Measurements from ENCODE around the gene PBX3.

DNA sequence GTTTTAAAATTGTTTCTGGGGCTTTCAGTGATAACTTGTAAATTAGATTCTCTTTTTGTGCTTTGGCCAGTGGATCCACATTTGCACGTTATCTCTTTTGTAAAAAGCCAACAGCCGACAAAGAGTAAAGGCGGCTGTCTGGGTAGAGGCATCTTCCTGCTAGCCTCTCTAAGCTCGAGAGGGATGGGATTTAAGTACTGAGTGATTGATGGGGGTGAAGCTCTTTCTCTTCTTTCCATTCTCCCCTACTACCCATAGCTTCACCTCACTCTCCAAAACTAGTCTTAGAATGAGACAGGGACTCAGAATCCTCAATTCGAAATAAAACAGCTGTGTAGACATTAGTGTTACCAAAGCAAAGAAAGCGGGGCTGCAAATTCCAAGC, 3.4 kb downstream of the PBX3 start:
- TF ChIP-seq, protein P1, sequence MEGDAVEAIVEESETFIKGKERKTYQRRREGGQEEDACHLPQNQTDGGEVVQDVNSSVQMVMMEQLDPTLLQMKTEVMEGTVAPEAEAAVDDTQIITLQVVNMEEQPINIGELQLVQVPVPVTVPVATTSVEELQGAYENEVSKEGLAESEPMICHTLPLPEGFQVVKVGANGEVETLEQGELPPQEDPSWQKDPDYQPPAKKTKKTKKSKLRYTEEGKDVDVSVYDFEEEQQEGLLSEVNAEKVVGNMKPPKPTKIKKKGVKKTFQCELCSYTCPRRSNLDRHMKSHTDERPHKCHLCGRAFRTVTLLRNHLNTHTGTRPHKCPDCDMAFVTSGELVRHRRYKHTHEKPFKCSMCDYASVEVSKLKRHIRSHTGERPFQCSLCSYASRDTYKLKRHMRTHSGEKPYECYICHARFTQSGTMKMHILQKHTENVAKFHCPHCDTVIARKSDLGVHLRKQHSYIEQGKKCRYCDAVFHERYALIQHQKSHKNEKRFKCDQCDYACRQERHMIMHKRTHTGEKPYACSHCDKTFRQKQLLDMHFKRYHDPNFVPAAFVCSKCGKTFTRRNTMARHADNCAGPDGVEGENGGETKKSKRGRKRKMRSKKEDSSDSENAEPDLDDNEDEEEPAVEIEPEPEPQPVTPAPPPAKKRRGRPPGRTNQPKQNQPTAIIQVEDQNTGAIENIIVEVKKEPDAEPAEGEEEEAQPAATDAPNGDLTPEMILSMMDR (IDR thresholded peaks at IDR 0.05; ENCODE audit: insufficient read depth, low read length, poor library complexity, severe bottlenecking), result no peak
- no peak for TF ChIP-seq EZH2phosphoT487 (conservative IDR thresholded peaks at IDR 0.05; ENCODE audit: low read length)
